ENCODE data around the gene MDK. TPM values are rescaled to one million over a fixed set of nuclear protein-coding genes. Genes with fewer than 3 reads are reported as not detected.

The MDK gene
- total and polyA plus RNA-seq, 2 donors from 2014 or later: 26.3 to 38.3 TPM

DNA sequence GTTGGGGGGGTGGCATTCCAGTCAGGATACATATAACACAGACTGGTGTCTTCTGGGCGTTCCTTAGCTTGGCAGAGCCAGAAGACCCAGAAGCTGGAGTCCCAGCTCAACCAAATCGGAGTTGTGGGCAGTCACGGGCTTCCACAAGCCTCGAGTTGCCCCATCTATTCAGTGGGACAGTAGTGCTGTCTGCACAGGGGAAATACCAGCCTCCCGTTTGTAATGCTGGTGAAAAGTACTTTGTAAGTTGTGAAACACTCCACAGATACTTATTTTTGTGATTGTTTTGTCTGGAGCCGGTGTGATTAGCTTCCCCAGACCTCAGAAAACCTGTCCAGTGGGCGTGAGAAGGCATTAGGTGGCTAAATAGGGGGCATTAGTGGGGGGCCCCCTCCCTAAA is 20.6 kb upstream of the MDK start:
- DNase-seq: no peak
- Histone ChIP-seq H3K36me3 (ENCODE audit: control insufficient read depth in 2 of 3, insufficient read depth in 3 of 3, low read length in 3 of 3) (no peaks in the 10 kb centered on the region), H3K4me3 (ENCODE audit: low read length in 3 of 3) (peak overlapping the region in 1 of 3 donors; percentile 21), H3K4me1 (ENCODE audit: control insufficient read depth in 2 of 3, insufficient read depth in 2 of 3, low read depth in 1 of 3, low read length in 3 of 3) (peaks cover 0 to 44% (median 24%) of the 10 kb centered on the region in 3 donors), H3K9me3 (ENCODE audit: control insufficient read depth in 2 of 3, insufficient read depth in 1 of 3, low read length in 3 of 3) (no peaks in the 10 kb centered on the region), H3K27ac (ENCODE audit: low read depth in 2 of 2, low read length in 2 of 2) (peak overlapping the region; percentile 26 to 71), H3K9ac (ENCODE audit: low read length in 3 of 3) (peak overlapping the region in 1 of 3 donors; percentile 61), H3K27me3 (ENCODE audit: control insufficient read depth, insufficient read depth, low read length) (no peaks in the 10 kb centered on the region)
- TF ChIP-seq, protein P1, sequence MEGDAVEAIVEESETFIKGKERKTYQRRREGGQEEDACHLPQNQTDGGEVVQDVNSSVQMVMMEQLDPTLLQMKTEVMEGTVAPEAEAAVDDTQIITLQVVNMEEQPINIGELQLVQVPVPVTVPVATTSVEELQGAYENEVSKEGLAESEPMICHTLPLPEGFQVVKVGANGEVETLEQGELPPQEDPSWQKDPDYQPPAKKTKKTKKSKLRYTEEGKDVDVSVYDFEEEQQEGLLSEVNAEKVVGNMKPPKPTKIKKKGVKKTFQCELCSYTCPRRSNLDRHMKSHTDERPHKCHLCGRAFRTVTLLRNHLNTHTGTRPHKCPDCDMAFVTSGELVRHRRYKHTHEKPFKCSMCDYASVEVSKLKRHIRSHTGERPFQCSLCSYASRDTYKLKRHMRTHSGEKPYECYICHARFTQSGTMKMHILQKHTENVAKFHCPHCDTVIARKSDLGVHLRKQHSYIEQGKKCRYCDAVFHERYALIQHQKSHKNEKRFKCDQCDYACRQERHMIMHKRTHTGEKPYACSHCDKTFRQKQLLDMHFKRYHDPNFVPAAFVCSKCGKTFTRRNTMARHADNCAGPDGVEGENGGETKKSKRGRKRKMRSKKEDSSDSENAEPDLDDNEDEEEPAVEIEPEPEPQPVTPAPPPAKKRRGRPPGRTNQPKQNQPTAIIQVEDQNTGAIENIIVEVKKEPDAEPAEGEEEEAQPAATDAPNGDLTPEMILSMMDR (IDR thresholded peaks at IDR 0.05; ENCODE audit: borderline replicate concordance, extremely low read depth, insufficient read depth): no peak
- intact Hi-C loops (cut with DNase I): no loop called here
- FAIRE-seq: no peak

GRCh38 chr11:46361283-46362155 is 19.9 kb upstream of the MDK start:
- no peak for FAIRE-seq
- H3K4me1 ChIP-seq (ENCODE audit: control insufficient read depth in 2 of 3, insufficient read depth in 2 of 3, low read depth in 1 of 3, low read length in 3 of 3): peaks cover 0 to 44% (median 21%) of the 10 kb centered on the region in 3 donors
- intact Hi-C loops (cut with DNase I): no loop called here
- H3K27me3 ChIP-seq (ENCODE audit: control insufficient read depth, insufficient read depth, low read length): no peaks in the 10 kb centered on the region
- no peaks in the 10 kb centered on the region for H3K9me3 ChIP-seq (ENCODE audit: control insufficient read depth in 2 of 3, insufficient read depth in 1 of 3, low read length in 3 of 3)
- peak overlapping the region; percentile 26 to 71 for H3K27ac ChIP-seq (ENCODE audit: low read depth in 2 of 2, low read length in 2 of 2)
- TF ChIP-seq, protein P1 (IDR thresholded peaks at IDR 0.05; ENCODE audit: borderline replicate concordance, extremely low read depth, insufficient read depth): no peak
- H3K4me3 ChIP-seq (ENCODE audit: low read length in 3 of 3): peak overlapping the region in 1 of 3 donors; percentile 21
- H3K9ac ChIP-seq (ENCODE audit: low read length in 3 of 3): peak overlapping the region in 2 of 3 donors; percentile 33 to 61
- DNase-seq: peak; percentile 76 to 90 (median 88)
- H3K36me3 ChIP-seq (ENCODE audit: control insufficient read depth in 2 of 3, insufficient read depth in 3 of 3, low read length in 3 of 3): no peaks in the 10 kb centered on the region

DNA sequence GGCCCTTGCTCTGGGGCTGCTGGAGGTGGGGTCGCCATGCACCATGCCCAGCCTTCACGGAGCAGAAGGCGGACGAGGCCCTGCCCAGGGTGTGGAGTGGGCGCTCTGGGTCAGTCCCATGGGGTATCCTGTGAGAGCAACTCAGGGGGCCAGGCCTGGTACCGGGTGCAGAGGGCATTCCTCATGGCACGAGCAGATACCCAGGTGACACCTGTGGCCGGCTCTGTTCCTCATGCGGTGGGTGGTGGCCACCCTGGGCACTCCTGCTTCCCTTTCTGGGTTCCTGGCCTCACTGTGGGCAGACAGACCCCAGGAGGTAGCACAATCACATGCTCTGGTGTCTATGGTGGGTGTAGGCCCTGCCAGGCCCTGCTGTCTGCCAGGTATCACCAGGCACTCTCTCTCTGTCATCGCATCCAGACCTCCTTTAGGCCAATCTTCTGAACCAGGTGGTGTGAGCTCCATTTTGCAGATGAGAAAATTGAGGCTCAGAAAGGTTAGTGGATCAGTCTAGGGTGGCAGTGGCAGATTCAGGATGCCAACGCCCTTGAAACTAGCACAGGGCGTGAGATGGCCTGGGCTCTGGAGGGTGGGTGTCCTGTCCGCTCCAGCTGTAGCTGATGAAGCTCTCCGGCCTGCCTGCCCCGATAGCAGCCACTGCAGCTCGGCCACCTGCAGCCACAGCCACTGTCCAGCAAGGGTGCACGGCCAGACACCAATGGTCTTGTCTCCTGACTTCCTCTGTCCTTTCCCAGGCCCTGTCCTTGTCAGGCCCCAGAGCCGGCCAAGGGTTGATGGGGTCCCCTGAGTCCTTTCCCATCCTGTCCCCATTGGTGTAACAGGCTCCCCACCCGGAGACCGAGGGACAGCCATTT is 19.1 kb upstream of the MDK start:
- H3K9me3 ChIP-seq (ENCODE audit: control insufficient read depth in 2 of 3, insufficient read depth in 1 of 3, low read length in 3 of 3): no peaks in the 10 kb centered on the region
- FAIRE-seq: no peak
- H3K4me3 ChIP-seq (ENCODE audit: low read length in 3 of 3): no peak overlapping the region

More for the DNA sequence above, 19.1 kb upstream of the MDK start:
- TF ChIP-seq, protein P1 (IDR thresholded peaks at IDR 0.05; ENCODE audit: borderline replicate concordance, extremely low read depth, insufficient read depth): no peak
- Histone ChIP-seq H3K4me1 (ENCODE audit: control insufficient read depth in 2 of 3, insufficient read depth in 2 of 3, low read depth in 1 of 3, low read length in 3 of 3) (peaks cover 0 to 39% (median 14%) of the 10 kb centered on the region in 3 donors), H3K36me3 (ENCODE audit: control insufficient read depth in 2 of 3, insufficient read depth in 3 of 3, low read length in 3 of 3) (no peaks in the 10 kb centered on the region), H3K27ac (ENCODE audit: low read depth in 2 of 2, low read length in 2 of 2) (peak overlapping the region; percentile 67 to 74), H3K27me3 (ENCODE audit: control insufficient read depth, insufficient read depth, low read length) (no peaks in the 10 kb centered on the region), H3K9ac (ENCODE audit: low read length in 3 of 3) (peak overlapping the region in 1 of 3 donors; percentile 61)
- intact Hi-C loops (cut with DNase I): no loop called here
- DNase-seq: peak in 1 of 5 donors; percentile 71

Data from kidney (tissue), 14 donors.